Inferior parietal cortex (tissue), 1 donor: ENCODE results near the gene SLC26A1.

ENCODE experiments used
- DNase-seq: peaks from one replicate; pipeline ENCODE4 v3.0.0-alpha.2; 2016; ENCODE audit errors: extremely low spot score

Gene SLC26A1, protein sequence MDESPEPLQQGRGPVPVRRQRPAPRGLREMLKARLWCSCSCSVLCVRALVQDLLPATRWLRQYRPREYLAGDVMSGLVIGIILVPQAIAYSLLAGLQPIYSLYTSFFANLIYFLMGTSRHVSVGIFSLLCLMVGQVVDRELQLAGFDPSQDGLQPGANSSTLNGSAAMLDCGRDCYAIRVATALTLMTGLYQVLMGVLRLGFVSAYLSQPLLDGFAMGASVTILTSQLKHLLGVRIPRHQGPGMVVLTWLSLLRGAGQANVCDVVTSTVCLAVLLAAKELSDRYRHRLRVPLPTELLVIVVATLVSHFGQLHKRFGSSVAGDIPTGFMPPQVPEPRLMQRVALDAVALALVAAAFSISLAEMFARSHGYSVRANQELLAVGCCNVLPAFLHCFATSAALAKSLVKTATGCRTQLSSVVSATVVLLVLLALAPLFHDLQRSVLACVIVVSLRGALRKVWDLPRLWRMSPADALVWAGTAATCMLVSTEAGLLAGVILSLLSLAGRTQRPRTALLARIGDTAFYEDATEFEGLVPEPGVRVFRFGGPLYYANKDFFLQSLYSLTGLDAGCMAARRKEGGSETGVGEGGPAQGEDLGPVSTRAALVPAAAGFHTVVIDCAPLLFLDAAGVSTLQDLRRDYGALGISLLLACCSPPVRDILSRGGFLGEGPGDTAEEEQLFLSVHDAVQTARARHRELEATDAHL

DNA sequence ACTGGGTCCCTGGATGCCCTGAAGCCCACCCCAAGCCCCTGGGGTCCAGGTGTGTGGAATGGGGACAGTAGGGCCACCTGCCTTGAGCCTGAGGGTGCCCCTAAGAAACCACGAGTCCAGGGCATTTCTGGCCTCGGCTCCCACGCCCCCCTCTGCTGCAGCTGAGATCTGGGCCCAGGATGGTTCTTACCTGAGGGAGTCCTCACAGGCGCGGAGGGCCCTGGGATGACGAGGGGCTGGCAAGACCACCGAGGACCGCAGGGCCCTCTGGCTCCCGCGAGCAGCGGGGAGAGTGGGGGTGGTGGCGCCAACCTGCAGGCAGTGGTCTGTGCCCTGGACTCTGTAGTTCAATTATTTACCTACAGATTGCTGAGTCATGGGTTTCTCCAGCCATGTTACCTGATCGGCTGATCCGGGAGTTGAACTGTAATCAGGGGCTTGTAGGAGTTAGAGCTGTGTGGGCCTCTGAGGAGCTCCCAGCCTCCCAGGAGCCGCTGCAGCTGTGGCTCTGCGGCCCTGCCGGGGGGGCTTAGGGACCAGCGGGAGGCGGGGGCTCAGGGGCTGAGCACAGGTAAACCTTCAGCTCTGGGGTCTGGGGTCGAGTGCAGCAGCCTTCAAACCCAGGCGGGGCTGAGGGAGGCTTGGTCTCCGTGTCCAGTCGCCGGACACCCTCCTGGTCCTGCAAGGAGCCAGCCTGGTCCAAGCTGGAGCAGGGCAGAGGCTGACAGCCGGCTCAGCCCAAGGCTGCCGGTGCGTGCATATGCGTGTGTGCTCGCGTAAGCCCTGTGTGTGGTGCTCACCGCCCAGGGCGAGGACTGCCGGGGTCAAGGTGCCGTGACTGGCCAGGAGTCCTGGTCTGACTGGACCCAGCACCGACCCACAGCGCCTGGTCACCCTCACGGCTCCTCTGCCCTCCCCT, at the start of gene SLC26A1:
Gene SLC26A1, minus strand, starts transcription at position 294 of the 919 bp plus-strand sequence. CDS start 1,701 bp downstream, outside the sequence.
- DNase-seq = no peak

DNA sequence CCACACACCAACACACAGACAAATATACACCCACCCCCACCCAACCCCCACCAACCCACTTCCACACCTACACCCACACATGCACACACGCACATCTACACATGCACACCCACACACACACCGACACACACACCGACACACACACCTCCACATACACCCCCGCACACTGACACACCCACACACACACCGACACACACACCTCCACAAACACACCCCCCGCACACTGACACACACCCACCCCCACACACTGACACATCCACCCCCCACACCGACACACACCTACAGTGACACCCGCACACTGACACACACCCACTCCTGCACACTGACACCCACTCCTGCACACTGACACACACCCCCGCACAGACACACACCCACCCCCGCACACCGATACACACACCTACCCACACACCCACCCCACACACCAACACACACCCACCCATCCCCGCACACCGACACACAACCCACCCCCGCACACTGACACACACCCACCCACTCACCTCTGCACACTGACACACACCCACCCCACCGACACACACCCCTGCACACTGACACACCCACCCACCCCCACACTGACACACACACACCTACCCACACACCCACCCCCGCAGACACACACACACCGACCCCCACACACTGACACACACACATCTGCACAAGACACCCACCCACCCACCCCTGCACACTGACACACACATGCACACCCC, 49.3 kb upstream of the SLC26A1 start:
- no peak for DNase-seq

DNA sequence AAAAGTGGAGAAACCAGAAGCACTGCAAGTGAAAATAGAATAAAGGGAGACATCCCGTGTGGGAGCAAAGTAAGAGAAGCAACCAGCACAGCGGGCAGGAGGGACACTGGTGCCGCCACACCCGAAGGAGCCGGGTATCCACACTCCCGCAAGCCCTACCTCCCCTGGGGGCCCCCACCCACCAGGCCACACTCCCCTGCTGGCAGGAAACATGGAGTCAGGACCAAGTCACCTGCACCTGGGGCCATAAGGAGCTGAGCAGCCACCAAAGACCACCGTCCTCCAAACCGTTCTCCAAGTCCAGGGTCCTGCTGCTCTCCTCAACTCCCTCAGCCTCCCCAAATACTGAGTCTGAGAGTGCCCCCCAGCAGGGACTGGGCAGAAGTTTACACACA, 48.7 kb upstream of the SLC26A1 start:
- no peak for DNase-seq

DNA sequence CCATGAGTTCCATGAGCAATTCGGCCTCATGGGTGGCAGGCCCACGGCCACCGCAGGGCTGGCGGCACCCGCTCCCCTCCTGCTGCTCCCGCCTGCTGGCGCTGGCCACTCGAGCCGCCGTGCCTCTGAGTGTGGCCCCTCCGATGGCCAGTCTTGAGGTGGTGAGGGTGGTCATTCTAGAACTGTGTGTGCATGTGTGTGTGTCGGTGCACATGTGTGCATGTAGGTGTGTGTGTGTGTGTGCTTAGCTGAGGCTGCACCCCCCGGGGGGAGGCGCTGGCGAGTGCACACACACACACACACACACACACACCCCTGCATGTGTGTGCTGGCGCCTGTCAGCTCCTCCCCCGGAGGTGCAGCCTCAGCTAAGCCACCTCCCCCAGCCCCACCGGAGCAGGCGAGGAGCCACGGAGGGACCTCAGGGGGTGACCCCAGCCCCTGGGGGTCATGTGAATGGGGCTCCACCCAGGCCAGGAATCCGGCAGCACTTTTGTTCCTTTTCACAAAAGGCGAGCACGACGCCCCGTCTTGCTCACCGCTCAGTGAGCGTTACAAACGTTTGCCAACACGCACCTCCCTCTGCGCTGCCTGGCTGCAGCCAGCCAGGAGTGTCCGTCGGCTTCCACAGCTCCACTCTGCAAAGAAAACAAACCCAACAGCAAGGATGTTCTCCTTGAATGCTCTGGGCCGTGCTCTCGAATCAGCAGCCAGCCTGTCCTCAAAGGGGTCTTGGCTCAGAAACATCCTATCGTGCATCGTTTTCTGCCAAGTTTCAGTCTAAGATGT, 48.1 kb upstream of the SLC26A1 start:
- peak; percentile 31 for DNase-seq

DNA sequence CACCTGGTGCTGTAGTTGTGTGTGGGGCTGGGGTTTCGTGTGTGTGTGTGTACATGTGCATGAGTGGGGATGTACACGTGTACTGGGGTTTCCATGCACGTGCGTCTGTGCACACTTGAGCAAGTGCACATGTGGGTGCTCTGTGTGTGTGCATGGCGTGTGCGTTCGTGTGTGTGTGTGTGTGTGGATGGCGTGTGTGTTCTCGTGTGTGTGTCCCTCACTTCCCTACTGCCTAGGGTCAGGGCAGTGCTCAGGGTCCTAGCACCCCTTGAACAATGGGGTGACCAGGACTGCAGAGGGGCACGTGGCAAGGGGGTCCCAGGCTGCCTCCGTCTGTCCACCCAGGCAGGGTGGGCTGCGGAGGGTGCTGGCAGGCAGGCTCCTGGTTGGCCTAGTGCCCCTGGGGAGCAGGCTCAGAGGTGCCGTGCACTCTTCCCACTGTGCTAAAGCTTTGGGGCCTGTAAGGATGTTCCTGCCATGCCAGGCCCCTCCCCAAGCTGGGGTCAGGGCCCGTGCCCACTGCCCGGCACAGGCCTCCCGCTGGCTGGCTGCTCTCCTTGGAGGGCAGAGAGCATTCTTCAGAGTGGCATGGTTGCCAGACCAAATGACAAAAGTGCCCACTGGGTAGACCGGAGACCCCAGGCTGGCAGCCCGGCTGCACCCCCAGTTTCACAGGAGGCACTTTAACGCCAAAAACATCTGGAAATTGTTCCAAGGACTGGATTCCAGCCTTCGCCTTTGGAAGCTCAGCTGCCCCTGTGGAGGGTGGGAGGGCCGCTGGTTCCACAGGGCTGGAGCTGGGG, 47.3 kb upstream of the SLC26A1 start:
- DNase-seq = no peak

DNA sequence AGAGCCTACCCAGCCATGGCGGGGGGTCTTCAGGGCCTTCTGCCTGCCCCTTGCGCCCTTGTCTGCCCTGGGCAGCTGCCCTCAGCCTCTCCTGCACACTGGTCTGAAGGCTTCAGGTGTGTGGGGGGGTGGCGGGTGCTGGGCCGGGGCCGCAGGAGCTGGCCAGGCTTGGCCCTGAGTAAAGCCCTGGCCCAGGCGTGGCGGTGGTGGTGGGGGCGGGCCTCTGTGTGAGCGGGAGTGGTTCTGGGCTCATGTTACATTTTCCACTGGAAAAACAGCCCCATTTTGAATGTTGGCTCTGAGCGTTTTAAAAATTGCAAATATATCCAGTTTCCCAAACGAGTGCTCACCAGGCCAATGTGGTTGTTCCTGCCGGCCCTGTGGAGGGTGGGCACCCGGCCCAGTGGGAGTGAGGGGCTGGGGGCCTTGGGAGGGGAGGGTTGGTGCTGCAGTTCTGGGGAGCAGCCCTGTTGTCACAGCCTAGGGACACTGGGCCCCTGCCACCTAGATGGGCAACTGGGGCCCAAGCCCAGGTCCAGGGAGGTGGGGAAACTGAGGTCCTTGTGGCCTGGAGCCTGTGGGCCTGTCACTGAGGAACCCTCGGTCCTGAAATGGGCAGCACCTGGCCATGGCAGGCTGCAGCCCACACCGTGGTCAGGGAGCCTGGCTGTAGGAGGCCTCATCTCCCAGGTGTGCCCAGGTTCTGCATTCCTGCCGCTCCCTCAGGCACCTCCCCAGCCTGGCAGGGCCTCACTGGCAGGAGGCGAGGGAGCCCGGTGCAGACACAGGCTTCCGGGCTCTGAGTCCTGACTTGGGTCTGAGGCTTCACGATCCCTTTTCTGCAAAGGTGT, 46.5 kb upstream of the SLC26A1 start:
- no peak for DNase-seq

DNA sequence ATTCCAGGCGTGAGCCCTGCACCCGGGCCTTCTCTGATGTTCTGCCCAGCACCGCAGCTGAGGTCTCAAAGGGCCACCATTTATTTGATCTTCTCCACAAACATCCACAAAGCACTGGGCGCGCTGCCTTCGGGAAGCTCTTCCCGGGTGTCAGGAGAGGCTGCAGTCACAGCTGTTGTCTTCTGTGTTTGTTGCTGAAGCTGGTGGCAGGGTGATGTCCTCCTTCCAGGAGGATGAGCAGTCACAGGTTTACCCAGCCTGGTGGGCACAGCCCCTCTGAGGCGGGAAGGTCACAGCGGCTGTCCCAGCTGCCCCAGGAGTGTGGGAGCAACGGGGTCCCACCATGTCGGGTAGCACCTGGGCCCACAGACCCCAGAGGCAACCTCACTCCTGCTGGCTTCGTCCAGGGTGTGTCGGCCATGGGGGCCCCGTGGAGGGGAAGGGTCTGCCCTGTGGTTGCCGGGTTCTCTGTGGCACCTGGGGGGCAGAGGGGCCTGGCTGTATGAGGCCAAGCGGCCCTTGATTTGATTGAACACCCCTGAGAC, 45.8 kb upstream of the SLC26A1 start:
- DNase-seq = no peak

DNA sequence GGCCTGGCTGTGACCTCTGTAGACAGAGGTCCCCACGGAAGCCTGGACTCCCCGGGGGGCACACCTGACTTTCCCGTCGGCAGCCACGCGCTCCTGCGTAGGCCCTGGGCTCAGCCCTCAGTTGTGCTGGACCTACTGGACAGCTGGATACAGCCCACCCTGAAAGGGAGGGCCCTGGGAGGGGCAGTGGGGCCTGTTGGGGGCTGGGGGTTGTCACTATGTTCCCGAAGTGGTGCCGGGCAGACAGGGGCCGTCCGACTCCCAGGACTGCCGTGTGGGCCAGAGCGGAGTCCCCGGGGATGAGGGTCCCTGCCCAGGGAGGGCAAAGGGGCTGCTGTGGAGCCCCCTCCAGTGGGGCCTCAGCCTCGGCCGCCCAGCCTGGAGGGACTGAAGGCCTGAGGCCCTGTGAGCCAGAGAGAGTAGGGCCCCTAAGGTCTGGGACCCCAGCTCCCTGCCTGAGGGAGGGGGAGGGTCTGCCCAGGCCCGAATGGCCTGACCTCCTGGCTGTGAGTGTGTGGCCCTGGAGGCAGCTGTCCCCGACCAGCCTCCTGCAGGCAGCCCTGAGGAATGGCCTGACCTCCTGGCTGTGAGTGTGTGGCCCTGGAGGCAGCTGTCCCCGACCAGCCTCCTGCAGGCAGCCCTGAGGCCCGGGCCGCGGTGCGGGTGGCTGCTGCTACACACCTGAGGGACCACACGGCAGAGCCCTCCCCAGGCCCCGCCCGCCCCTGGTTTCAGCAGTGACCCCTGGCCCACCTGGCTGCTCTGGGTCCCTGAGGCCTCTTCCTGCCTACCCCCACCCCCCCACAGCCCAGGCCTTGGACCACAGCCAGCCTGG, 44.0 kb upstream of the SLC26A1 start:
- DNase-seq = no peak

DNA sequence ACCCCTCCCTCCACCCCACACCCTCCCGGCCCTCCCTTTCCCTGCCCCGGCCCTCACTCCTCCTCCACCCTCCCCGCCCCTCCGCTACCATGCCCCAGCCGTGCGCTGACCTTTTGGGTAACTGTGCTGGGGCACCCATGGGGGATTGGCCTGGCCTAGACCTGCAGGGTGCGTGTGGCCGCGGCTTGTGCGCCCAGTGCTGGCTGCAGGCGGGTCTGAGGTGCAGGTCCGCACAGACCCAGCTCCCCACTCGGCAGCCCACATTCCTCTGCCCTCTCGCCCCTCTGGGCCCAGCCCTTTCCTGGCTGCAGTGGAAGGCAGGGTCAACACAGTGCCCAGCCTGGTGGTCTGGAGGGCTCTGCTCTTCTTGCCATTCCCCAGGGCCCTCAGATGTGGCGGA, 42.9 kb upstream of the SLC26A1 start:
- DNase-seq = no peak

DNA sequence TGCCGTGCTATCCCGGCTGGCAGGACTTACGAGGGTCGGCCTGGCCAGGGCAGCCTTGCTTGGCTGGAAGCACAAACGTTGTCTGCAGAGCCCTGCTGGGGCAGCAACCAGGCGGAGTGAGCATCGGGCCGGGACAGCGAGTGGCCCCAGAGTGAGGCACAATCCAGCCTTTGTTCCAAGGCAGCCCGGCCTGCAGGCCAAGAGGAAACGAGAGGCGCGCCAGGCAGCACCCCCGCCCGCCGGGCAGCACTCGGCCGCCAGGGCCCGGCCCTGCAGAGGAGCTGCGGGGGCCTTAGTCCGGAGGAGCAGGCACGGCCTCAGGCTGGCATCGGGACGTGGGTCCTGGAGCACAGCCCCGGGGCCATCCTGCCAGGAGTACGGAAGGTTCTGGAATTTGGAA, 42.3 kb upstream of the SLC26A1 start:
- DNase-seq = peak; percentile 71

DNA sequence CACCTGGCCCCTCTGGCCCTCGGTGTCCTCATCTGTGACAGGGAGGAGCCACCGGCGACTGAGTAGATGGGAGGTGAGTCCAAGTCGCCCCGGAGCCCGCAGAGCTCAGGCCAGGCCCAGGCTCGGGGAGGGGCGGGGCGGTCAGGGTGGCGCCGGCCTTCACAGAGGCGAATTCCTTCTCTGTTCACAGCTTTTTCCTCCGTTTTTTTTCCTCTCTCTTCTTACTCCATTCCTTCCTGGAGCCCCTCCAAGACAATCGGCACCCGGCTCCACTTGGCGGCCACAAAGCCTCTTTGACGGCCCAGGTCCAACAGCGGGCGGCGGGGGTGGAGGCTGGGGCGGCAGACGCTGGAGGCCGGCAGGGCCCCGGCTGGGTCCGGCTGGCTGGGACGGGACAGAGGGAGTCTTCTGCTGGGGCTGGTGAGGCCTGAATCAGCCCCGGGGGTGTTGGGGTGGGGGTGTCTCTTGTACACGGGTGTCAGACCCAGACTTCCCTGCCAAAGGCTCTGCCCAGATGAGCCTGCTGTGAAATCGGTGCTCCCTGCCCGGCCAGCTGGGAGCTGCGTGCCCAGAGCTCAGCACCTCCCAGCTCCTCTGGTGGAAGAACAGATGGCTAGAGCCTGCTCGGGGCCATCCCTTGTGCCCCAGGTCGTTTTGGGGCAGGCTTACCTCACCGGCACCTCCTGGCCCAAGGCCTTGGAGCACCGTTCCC, 40.8 kb upstream of the SLC26A1 start:
- DNase-seq = peak; percentile 27

DNA sequence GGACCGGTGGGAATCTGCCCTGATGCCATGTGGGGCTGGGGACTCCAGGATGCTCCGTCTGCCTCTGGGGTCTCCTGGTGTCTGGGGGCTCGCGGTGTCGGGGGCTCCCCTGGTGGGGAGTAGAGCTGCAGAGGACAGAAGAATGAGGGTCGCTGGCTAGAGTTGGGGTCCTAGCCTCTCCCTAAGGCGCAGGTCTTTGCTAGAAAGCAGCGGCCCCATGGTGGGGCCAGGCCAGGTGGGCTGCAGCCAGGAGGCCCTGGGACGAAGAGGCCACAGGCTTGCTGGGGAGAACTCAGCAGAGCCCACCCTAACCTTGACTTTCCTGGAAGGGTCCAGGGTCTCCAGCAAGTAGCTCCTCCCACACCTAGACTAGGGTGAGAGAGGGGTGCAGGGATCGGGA, 39.7 kb upstream of the SLC26A1 start:
- no peak for DNase-seq

DNA sequence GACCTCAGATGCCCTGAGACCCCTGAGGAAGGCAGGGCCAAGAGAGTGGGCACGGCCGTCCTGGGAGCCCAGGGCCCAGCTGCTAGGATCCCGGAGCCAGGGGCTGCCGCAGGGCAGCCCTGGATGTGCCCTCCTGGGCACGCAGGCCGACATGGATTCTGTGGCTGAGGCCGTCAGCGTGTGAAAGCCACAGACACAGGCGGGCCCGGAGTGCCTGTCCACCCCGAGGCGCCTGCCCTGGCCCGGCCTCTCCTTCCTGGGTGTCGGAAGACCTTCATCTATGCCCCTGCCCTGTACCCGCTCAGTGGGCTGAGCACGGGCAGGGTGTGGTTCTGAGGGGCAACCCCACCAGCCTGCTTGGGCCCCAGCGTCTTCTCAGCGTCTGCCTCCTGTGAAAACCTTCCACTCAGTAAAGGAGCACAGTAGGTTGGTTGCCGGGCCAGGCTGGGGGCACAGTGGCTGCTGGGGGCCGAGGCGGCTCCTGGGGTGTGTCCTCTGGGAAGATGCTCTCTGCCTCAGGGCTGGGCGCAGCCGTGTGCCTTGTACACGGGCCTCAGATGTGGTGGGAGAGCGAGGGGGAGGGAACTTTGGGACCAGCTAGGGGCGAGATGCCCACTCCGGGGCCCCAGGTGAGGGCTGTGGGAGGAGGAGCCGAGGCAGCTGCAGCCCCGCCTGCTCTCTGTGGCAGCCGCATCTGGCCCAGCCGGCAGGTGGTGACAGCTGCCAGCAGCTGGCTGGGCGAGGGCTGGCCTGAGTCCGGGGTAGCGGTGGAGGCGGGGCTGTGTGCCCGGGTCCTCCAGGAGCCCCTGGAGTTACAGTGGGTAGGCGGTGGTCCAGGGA, 39.0 kb upstream of the SLC26A1 start:
- DNase-seq = no peak

DNA sequence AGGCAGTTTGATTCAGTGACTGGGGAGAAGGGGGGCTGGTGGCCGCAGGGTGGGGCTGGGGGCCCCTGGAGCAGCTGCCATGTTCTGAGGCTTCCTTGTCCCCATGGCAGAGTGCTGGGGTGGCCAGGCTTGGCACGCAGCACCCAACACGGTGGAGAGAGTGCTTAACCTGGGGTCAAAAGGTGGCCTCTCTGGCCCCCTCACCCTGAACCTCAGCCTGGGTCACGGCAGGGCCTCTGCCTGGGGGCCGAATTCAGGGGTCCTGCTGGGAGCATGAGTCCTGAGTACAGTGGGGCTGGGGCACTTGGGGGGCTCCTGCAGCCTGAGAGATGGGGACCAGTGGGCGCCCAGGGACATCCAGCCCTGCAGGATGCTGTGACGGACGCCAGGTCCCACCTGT, 38.1 kb upstream of the SLC26A1 start:
- DNase-seq = no peak

DNA sequence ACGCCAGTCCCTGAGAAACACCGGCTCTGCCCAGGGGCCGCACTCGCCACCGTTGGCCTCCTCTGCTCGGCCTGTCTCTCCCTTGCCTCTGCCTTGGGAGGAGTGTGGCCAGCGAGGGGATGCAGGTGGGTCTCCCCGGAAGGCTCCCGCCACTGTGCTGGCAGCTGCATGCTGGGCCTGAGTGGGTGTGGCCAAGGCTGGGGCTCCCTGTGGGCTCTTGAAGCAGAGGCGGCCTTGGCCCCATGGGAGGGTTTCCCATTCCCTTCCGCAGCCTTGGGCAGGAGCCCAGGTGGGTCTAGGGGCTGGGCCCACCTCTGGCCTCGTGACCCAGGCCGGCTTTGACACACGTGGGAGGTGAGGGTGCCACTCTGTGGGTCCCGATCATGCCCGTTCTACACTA, 37.4 kb upstream of the SLC26A1 start:
- no peak for DNase-seq

DNA sequence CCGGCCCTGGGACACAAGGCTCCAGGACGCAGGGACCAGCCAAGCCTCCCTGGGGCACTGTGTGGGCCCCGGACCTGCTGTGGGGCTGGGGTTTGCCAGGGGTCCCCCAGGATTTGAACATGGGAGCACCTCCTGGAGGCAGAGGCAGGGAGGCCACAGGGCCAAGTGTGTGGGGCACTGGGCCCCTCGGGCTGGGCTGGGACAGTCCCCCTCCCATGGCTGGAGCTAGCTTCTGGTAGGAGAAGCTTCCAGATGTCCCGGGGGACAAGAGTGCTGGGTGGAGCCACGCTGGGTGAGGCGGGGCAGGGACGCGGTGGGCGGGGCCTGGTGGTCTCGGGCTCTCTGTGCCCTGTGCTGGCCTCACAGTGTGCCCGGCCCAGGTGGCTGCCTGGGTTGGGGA, 36.8 kb upstream of the SLC26A1 start:
- no peak for DNase-seq
